ENCODE data around the gene TCEANC2.

TCEANC2 gene

GRCh38 chr1:54054438-54054749 lies 986 bp downstream of the TCEANC2 start:
- Histone ChIP-seq H3K9me3 (ENCODE audit: control insufficient read depth, insufficient read depth, low read depth, low read length) (no peaks in the 10 kb centered on the region), H3K4me3 (ENCODE audit: low read depth, low read length) (peak overlapping the region; percentile 81), H3K4me1 (ENCODE audit: control insufficient read depth, insufficient read depth, low read length) (peaks cover 13% of the 10 kb centered on the region), H3K27ac (ENCODE audit: low read depth, low read length) (no peak overlapping the region), H3K36me3 (ENCODE audit: control insufficient read depth, insufficient read depth, low read length) (0 out of 2 replicates have a peak, but pooled peaks cover 3% of the 10 kb centered on the region), H3K27me3 (ENCODE audit: control insufficient read depth, insufficient read depth, low read length) (no peaks in the 10 kb centered on the region), H3K9ac (ENCODE audit: low read length) (peak overlapping the region; percentile 80)

GRCh38 chr1:54064299-54064698 lies 10.9 kb downstream of the TCEANC2 start:
- H3K9me3 ChIP-seq (ENCODE audit: control insufficient read depth, insufficient read depth, low read depth, low read length) = no peaks in the 10 kb centered on the region
- no peaks in the 10 kb centered on the region for H3K27me3 ChIP-seq (ENCODE audit: control insufficient read depth, insufficient read depth, low read length)
- no peaks in the 10 kb centered on the region for H3K4me1 ChIP-seq (ENCODE audit: control insufficient read depth, insufficient read depth, low read length)
- no peak overlapping the region for H3K9ac ChIP-seq (ENCODE audit: low read length)
- H3K27ac ChIP-seq (ENCODE audit: low read depth, low read length) = no peak overlapping the region
- no peak overlapping the region for H3K4me3 ChIP-seq (ENCODE audit: low read depth, low read length)
- no peaks in the 10 kb centered on the region for H3K36me3 ChIP-seq (ENCODE audit: control insufficient read depth, insufficient read depth, low read length)

GRCh38 chr1:54069791-54070170 lies 16.4 kb downstream of the TCEANC2 start:
- Histone ChIP-seq H3K9ac (ENCODE audit: low read length) (no peak overlapping the region), H3K27ac (ENCODE audit: low read depth, low read length) (no peak overlapping the region), H3K27me3 (ENCODE audit: control insufficient read depth, insufficient read depth, low read length) (no peaks in the 10 kb centered on the region), H3K36me3 (ENCODE audit: control insufficient read depth, insufficient read depth, low read length) (peaks cover 8% of the 10 kb centered on the region; the same call in 1 of the 2 replicates), H3K9me3 (ENCODE audit: control insufficient read depth, insufficient read depth, low read depth, low read length) (0 out of 2 replicates have a peak, but pooled peaks cover 2% of the 10 kb centered on the region), H3K4me3 (ENCODE audit: low read depth, low read length) (no peak overlapping the region), H3K4me1 (ENCODE audit: control insufficient read depth, insufficient read depth, low read length) (no peaks in the 10 kb centered on the region)

- Histone ChIP-seq H3K4me1 (ENCODE audit: control insufficient read depth, insufficient read depth, low read length) (no peaks in the 10 kb centered on the region), H3K27ac (ENCODE audit: low read depth, low read length) (no peak overlapping the region), H3K9ac (ENCODE audit: low read length) (no peak overlapping the region), H3K9me3 (ENCODE audit: control insufficient read depth, insufficient read depth, low read depth, low read length) (0 out of 2 replicates have a peak, but pooled peaks cover 2% of the 10 kb centered on the region), H3K27me3 (ENCODE audit: control insufficient read depth, insufficient read depth, low read length) (no peaks in the 10 kb centered on the region), H3K4me3 (ENCODE audit: low read depth, low read length) (no peak overlapping the region), H3K36me3 (ENCODE audit: control insufficient read depth, insufficient read depth, low read length) (peaks cover 8% of the 10 kb centered on the region; the same call in 1 of the 2 replicates)
Measured at GRCh38 chr1:54070171-54070837, 16.9 kb downstream of the TCEANC2 start.

GRCh38 chr1:54077359-54077758 lies 24.0 kb downstream of the TCEANC2 start:
- Histone ChIP-seq H3K27ac (ENCODE audit: low read depth, low read length) (no peak overlapping the region), H3K4me1 (ENCODE audit: control insufficient read depth, insufficient read depth, low read length) (no peaks in the 10 kb centered on the region), H3K9ac (ENCODE audit: low read length) (no peak overlapping the region), H3K27me3 (ENCODE audit: control insufficient read depth, insufficient read depth, low read length) (no peaks in the 10 kb centered on the region), H3K4me3 (ENCODE audit: low read depth, low read length) (no peak overlapping the region), H3K9me3 (ENCODE audit: control insufficient read depth, insufficient read depth, low read depth, low read length) (no peaks in the 10 kb centered on the region), H3K36me3 (ENCODE audit: control insufficient read depth, insufficient read depth, low read length) (no peaks in the 10 kb centered on the region; the same call in 1 of the 2 replicates)

GRCh38 chr1:54080598-54081049 lies 27.2 kb downstream of the TCEANC2 start:
- H3K4me1 ChIP-seq (ENCODE audit: control insufficient read depth, insufficient read depth, low read length) = no peaks in the 10 kb centered on the region
- no peaks in the 10 kb centered on the region for H3K9me3 ChIP-seq (ENCODE audit: control insufficient read depth, insufficient read depth, low read depth, low read length)
- H3K9ac ChIP-seq (ENCODE audit: low read length) = no peak overlapping the region
- no peaks in the 10 kb centered on the region for H3K36me3 ChIP-seq (ENCODE audit: control insufficient read depth, insufficient read depth, low read length)
- no peaks in the 10 kb centered on the region for H3K27me3 ChIP-seq (ENCODE audit: control insufficient read depth, insufficient read depth, low read length)
- no peak overlapping the region for H3K27ac ChIP-seq (ENCODE audit: low read depth, low read length)
- no peak overlapping the region for H3K4me3 ChIP-seq (ENCODE audit: low read depth, low read length)

- Histone ChIP-seq H3K27ac (ENCODE audit: low read depth, low read length) (no peak overlapping the region), H3K36me3 (ENCODE audit: control insufficient read depth, insufficient read depth, low read length) (no peaks in the 10 kb centered on the region), H3K27me3 (ENCODE audit: control insufficient read depth, insufficient read depth, low read length) (no peaks in the 10 kb centered on the region), H3K9ac (ENCODE audit: low read length) (no peak overlapping the region), H3K9me3 (ENCODE audit: control insufficient read depth, insufficient read depth, low read depth, low read length) (no peaks in the 10 kb centered on the region), H3K4me3 (ENCODE audit: low read depth, low read length) (no peak overlapping the region), H3K4me1 (ENCODE audit: control insufficient read depth, insufficient read depth, low read length) (no peaks in the 10 kb centered on the region)
Measured at GRCh38 chr1:54081306-54082270, 28.2 kb downstream of the TCEANC2 start.

GRCh38 chr1:54084794-54085193 lies 31.4 kb downstream of the TCEANC2 start:
- no peak overlapping the region for H3K4me3 ChIP-seq (ENCODE audit: low read depth, low read length)
- H3K27me3 ChIP-seq (ENCODE audit: control insufficient read depth, insufficient read depth, low read length) = no peaks in the 10 kb centered on the region

GRCh38 chr1:54086754-54087153 lies 33.3 kb downstream of the TCEANC2 start:
- H3K36me3 ChIP-seq (ENCODE audit: control insufficient read depth, insufficient read depth, low read length) = no peaks in the 10 kb centered on the region
- no peak overlapping the region for H3K4me3 ChIP-seq (ENCODE audit: low read depth, low read length)
- H3K9me3 ChIP-seq (ENCODE audit: control insufficient read depth, insufficient read depth, low read depth, low read length) = no peaks in the 10 kb centered on the region
- H3K4me1 ChIP-seq (ENCODE audit: control insufficient read depth, insufficient read depth, low read length) = no peaks in the 10 kb centered on the region
- no peaks in the 10 kb centered on the region for H3K27me3 ChIP-seq (ENCODE audit: control insufficient read depth, insufficient read depth, low read length)
- H3K27ac ChIP-seq (ENCODE audit: low read depth, low read length) = no peak overlapping the region
- no peak overlapping the region for H3K9ac ChIP-seq (ENCODE audit: low read length)

More at GRCh38 chr1:54084794-54085193, 31.4 kb downstream of the TCEANC2 start:
- H3K9me3 ChIP-seq (ENCODE audit: control insufficient read depth, insufficient read depth, low read depth, low read length) = no peaks in the 10 kb centered on the region
- H3K9ac ChIP-seq (ENCODE audit: low read length) = no peak overlapping the region
- H3K27ac ChIP-seq (ENCODE audit: low read depth, low read length) = no peak overlapping the region
- H3K4me1 ChIP-seq (ENCODE audit: control insufficient read depth, insufficient read depth, low read length) = no peaks in the 10 kb centered on the region
- no peaks in the 10 kb centered on the region for H3K36me3 ChIP-seq (ENCODE audit: control insufficient read depth, insufficient read depth, low read length)

- no peaks in the 10 kb centered on the region for H3K9me3 ChIP-seq (ENCODE audit: control insufficient read depth, insufficient read depth, low read depth, low read length)
- H3K27me3 ChIP-seq (ENCODE audit: control insufficient read depth, insufficient read depth, low read length) = no peaks in the 10 kb centered on the region
- no peak overlapping the region for H3K9ac ChIP-seq (ENCODE audit: low read length)
- H3K27ac ChIP-seq (ENCODE audit: low read depth, low read length) = no peak overlapping the region
- H3K4me3 ChIP-seq (ENCODE audit: low read depth, low read length) = no peak overlapping the region
- no peaks in the 10 kb centered on the region for H3K4me1 ChIP-seq (ENCODE audit: control insufficient read depth, insufficient read depth, low read length)
- no peaks in the 10 kb centered on the region for H3K36me3 ChIP-seq (ENCODE audit: control insufficient read depth, insufficient read depth, low read length)
Measured at GRCh38 chr1:54088385-54088784, 35.0 kb downstream of the TCEANC2 start.

GRCh38 chr1:54091666-54092065 lies 38.3 kb downstream of the TCEANC2 start:
- Histone ChIP-seq H3K9ac (ENCODE audit: low read length) (no peak overlapping the region), H3K4me1 (ENCODE audit: control insufficient read depth, insufficient read depth, low read length) (peaks cover 4% of the 10 kb centered on the region; the same call in 1 of the 2 replicates), H3K27me3 (ENCODE audit: control insufficient read depth, insufficient read depth, low read length) (no peaks in the 10 kb centered on the region), H3K4me3 (ENCODE audit: low read depth, low read length) (no peak overlapping the region), H3K36me3 (ENCODE audit: control insufficient read depth, insufficient read depth, low read length) (no peaks in the 10 kb centered on the region), H3K9me3 (ENCODE audit: control insufficient read depth, insufficient read depth, low read depth, low read length) (no peaks in the 10 kb centered on the region), H3K27ac (ENCODE audit: low read depth, low read length) (no peak overlapping the region)

Data from HUES6 (cell line).